Stimulated activated CD4-positive, alpha-beta T cell treated with anti-CD3 and anti-CD28 coated beads, Interleukin-12 subunit alpha, Interleukin-12 subunit beta, amount 100 ng/mL, for 4 hours (primary cell): ENCODE data around the gene GKN2.
"Not testable (repeated sequence)": the region's sequence is repeated elsewhere in the genome, so short reads cannot be mapped to it uniquely, and the experiment has no call there.

Experiments used
- DNase-seq: peaks from one replicate; pipeline ENCODE4 v3.0.0-alpha.2; 2020

Gene GKN2

DNA sequence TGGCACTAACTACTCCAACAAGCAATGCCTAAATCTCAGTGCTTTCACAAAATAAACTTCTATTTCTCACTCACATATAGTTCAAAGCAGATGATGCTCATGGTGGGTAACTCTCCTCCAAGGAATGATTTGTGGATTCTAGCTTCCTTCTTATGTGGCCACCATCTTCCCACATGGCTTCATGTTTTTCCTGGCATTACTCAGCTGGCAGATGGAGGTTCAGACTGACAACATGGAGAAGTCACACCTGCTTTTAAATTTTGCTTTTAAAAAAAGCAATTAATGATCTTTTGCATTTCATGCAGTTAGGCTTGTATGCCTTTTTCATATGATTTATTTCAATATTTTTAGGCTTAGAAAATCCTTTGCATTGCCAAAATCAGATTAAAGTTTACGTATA, 6.3 kb upstream of the GKN2 start:
- no peak for DNase-seq

DNA sequence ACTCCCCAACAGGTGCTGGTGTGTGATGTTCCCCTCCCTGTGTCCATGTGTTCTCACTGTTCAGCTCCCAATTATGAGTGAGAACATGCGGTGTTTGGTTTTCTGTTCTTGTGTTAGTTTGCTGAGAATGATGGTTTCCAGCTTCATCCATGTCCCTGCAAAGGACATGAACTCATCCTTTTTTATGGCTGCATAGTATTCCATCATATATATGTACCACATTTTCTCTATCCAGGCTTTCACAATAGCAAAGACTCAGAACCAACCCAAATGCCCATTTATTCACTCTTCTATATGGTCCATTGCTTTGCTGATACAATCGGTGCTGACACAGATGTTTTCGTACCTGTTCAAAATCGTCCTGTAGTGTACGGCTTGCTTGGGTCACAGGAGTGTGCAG, 2.7 kb upstream of the GKN2 start:
- not testable (repeated sequence) for DNase-seq

DNA sequence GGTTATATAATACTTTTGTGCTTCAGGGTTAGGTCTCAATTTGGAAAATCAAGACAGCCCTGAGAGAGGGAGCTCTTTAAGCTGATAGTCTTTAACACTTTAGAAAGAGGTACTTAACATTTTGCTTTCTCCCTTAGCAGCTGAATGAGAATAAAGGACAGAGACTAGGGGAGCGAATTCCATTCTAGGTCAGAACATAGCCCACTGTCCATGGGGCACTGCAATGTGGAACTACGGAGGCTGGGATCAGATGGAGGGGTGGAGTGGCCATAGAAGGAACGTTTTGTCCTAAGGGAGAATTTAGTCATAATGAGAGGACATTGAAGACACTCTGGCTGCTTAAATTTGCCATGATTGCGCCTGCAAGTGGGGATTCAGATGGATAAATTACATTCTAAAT, 794 bp downstream of the GKN2 start:
- no peak for DNase-seq

DNA sequence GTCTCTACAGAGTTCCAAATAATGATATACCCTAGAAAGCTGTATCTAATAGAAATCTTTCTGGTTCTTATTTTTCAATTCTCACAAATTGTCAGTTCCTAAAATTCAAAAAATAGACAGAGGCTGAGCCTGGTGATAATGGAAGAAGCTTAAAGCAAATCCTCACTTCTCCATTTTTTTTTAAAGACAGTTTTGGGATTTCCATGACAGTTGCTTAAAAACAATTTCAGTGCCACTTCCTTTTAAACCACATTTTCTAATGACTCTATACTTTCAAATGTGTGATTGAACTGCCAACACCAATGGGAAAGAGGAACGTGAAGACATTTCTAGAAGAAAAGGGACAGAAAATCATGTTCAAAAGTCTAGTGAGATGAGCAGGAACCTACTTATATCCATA, 4.0 kb downstream of the GKN2 start:
- DNase-seq, result no peak

DNA sequence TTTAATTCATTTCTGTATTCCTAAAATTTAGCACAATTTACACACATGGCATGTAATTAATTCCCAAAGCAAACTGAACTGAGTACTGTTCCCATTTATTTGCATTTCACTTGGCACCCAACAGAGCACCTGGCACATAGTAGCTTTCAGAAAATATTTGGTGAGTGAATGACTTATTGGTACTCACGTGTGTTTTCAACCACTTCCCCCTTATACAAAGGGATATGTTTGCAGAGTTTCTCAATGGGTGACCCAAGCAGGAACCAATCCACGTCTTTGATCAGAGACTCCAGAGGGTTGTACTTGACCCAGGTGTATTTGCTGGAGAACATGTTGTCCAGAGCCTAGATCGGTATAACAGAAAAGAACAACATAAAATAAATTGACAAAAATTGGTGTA, 6.6 kb downstream of the GKN2 start:
- no peak for DNase-seq

DNA sequence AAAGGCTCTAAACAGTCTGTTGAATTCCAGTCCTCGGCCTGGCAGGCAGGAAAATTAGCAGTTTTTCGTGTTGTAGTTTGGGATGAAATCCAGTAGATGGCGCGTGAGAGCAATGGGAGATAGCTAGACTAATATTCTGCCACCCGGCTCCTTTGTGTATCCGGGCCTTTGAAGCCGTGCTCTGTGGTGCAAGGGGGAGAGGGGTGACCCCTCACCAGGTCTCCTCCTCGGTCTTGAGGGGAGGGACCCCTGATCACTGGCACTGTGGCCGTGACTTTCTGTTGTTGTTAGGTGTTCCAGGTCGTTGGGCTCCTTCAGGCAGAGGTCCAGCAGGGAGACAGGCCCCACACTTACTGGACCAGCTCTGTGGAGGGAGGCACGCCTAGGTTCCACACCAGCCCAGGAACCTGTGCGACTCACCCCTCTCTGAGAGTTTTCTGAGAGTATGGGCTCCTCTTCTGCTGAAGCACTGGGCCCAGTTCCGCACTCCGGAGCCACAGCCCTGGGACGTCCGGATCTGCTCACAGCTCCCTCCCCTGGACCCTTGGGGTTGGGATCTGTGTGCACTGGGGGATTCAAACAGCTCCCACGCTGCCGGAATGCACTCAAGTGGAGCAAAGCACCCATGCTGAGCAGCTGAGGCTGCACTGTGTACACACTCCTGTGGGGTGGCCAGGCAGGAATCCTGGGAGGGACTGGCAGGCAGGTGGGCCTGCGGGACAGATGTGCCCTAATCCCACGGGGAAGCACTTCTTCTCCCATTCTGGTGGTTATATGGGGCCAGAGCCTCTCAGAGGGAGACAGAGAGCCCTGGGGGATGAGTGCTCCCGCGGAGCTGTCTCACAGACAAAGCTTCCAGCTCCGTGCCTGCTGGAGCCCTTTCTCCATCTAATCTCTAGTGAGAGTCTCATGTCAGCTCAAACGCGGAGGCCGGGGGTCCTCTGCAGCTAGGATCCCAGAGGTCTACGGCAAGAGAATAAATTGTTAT, 8.8 kb downstream of the GKN2 start:
- peak; percentile 29 for DNase-seq

DNA sequence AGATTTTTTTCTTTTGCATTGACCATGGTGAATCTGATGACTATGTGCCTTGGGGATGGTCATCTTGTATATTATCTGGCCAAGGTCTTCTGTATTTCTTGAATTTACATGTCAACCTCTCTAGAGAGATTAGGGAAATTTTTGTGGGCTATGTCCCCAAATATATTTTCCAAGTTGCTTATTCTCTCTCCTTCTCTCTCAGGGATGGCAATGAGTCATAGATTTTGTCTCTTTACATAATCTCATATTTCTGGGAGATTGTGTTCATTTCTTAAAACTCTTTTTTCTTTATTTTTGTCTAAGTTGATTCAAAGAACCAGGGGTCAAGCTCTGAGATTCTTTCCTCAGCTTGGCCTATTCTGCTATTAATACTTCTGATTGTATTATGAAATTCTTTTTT, 9.9 kb downstream of the GKN2 start:
- no peak for DNase-seq

DNA sequence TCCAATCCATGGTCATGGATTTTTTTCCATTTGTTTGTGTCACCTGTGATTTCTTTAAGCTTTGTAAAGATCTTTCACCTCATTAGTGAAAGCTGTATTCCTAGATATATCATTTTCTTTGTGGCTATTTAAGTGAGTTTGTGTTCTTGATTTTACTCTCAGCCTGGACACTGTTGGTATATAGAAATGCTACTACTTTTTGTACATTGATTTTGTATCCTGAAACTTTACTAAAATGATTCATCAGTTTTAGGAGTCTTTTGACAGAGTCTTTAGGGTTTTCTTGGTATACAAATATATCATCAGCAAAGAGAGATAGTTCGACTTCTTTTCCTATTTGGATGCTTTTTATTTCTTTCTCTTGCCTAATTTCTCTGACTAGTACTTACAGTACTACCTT, 12.3 kb downstream of the GKN2 start:
- DNase-seq, result no peak

DNA sequence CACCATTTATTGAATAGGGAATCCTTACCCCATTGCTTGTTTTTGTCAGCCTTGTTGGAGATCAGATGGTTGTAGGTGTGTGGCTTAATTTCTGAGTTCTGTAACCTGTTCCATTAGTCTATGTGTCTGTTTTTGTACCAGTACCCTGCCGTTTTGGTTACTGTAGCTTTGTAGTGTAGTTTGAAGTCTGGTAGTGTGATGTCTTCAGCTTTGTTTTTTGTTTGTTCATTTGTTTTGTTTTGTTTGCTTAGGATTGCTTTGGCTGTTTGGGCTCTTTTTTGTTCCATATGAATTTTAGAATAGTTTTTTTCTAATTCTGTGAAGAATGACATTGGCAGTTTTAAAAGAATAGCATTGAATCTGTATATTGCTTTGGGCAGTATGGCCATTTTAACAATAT, 12.7 kb downstream of the GKN2 start:
- no peak for DNase-seq

DNA sequence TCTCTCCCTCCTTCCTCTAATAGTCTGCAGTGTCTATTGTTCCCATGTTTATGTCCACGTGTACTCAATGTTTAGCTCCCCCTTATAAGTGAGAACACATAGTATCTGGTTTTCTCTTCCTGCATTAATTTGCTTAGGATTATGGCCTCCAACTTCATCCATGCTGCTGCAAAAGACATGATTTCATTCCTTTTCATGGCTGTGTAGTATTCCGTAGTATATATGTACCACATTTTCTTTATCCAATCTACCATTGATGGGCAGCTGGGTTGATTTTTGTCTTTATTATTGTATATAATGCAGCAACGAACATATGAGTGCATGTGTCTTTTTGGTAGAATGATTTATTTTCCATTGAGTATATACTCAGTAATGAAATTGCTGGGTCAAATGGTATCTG, 13.8 kb downstream of the GKN2 start:
- DNase-seq, result no peak

DNA sequence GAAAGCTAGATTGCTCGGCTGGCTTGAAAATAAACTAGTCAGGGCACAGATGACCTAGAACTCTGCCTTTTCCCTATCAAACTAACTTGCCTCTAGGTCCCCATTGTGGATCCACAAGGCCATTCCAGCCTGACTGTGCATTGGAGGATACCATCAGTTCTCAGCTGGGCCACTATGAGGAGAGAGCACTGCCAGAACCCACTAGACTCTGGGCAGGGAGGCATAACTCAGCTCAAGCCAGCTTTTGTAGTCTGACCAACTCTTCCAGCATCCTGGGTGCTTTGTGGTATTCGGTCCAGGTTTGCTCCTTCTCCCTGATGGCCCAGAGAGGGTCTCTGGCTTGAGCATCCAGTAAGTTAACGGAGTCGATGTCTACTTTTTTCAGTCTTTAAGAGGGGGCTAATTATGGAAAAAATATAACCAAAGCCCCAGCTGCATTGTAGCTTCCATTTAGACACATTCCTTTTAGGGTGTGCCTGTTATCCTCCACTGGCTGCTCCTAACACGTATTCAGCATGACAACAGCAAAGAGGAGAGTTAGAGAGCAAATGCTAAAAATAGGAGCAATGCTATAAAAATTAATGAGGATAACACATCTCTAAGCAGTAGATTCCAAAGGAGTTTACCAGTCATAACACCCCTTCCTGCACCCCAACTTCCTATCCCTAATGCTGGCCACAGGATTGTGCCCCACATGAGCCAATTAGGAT, 15.2 kb downstream of the GKN2 start:
- DNase-seq, result no peak

DNA sequence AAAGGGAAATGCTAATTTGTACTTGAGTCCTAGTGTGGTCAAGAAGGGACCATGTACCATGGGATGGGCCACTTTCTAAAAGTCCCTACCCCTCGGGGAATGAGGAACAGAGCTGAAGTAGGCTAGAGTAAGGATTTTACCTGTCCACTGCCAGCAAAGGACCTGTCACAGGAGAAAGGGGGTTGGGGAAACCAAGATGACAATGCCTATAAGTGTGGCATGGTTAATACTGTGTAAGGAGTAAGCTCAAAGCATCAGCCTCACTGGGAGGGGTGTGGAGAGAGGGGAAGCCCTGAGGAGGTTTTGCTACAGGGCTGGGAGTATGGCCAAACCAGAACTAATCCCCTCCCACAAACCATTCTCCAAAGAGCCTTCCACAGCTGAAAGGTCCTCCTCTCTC, 15.8 kb downstream of the GKN2 start:
- no peak for DNase-seq

DNA sequence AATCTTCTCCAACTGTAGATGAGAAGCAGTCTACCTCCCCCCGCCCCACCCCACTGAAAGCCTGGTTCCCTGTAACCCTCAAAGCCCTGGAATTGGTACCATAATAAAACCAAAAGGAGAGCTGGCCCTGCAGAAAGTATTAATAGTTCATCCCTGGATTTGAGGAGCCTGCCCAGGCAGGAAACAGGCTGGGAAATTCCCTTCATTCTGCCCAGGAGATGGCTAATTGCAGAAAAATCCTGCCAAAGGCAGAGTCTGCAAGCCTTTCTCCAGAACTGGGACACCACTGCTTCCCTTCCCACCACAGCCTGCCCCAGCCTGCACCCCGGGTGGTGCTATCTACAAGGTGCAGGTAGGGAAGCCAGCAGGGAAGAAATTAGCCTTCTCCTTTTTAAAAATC, 16.3 kb downstream of the GKN2 start:
- no peak for DNase-seq

DNA sequence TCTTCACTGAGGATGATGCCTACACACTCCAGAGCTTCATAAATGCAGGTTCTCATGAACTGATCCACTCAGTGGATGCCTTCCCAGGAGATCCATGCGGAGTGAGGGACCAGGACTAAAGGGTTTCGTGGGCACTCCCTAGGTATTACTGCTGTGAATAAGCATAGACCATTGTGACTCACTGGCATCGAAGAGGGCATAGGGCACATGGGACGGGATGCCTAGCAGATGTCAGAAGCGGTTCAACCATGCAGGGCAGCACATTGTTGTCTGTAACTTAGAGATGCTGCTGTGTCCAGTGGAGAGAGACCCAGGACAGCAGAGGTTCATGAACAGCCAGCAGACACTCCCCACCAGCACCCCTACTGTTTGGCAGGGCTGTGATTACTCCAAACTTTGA, 17.2 kb downstream of the GKN2 start:
- DNase-seq, result no peak

DNA sequence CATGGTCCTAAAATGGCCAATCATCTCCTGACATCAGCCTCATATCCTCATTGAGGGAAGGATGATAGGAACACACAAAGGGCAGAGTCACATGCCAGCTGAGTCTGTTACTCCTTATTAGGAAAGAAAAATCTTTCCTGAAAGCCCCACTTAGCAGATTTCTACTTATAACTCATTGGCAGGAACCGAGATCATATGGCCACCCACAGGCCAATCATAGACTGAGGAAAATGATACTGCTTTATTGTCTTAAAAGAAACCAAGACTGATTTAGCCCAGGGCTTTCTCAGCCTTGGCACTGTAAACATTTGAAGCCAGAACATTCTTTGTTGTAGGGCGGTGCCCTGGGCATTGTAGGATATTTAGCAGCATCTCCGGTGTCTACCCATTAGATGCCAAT, 18.7 kb downstream of the GKN2 start:
- no peak for DNase-seq

DNA sequence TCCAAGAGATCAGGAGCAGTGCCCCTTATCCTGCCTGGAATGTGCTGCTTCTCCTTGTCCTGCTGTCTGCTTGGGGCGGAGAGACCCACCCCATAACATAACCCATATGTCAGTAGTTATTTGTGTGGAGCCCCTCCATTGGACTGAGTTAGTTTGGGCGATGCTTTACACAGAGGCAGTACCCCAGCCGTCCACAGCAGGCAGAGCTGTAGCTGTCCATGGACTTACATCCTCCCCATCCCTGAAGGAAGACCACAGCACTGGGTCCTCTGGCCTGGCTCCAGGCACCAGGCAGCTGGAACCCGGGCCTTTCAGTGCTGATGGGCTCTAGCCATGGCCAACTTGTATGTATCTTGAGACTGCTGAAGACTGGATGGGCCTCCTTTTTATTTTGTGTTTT, 20.3 kb downstream of the GKN2 start:
- no peak for DNase-seq

DNA sequence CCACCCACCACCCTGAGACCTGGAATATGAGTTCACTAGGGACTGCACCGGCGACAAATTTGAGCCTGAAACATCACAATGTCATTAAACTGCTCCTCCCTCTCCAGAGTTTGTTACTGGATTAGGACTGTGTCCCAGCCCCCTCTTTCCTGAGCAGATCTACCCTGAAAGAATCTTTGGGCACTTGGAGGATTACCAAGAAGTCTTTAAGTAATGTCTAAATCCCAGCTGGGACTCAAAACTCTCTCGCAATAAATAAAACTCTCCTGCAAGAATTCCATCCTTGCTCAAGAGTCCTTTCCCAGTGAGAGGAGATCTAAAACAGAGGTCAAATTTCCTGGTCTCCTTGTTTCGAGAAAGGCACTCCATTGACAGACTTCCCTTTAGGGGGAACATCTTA, 20.9 kb downstream of the GKN2 start:
- DNase-seq, result no peak

DNA sequence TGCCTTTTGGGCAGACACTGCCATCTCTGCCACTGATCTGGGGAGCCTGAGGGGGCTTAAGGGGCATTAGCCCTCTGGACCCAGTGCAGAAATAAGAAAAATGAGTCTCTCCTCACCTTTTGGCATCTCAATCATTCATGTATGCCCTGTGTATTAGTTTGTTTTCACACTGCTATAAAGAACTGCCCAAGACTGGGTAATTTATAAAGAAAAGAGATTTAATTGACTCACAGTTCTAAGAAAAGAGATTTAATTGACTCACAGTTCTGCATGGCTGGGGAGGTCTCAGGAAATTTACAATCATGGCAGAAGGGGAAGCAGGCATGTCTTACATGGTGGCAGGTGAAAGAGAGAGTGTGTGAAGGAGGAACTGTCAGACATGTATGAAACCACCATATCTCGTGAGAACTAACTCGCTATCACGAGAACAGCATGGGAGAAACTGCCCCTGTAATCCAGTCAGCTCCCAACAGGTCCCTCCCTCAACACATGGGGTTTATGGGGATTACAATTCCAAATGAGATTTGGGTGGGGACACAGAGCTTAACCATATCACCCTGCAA, 21.5 kb downstream of the GKN2 start:
- DNase-seq, result no peak

DNA sequence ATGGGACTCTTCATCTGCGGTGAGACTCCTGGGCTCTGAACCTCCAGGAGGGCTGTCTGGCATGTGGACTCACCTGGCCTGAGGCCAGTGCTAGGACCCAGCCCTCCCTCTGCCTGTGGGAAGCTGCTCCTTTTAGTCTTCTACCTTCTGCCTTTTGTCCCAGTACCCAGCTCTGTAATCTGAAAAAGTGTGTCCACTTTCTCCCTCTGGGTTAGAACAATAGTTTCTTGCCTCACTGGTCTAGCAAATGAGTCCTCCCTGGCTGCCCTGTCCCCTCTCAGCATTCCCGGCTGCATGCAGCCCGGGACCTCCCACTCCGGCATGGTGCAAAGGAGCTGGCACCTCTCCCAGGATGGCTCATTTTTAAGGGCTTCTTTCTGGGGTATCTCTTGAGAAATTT, 25.9 kb downstream of the GKN2 start:
- no peak for DNase-seq

DNA sequence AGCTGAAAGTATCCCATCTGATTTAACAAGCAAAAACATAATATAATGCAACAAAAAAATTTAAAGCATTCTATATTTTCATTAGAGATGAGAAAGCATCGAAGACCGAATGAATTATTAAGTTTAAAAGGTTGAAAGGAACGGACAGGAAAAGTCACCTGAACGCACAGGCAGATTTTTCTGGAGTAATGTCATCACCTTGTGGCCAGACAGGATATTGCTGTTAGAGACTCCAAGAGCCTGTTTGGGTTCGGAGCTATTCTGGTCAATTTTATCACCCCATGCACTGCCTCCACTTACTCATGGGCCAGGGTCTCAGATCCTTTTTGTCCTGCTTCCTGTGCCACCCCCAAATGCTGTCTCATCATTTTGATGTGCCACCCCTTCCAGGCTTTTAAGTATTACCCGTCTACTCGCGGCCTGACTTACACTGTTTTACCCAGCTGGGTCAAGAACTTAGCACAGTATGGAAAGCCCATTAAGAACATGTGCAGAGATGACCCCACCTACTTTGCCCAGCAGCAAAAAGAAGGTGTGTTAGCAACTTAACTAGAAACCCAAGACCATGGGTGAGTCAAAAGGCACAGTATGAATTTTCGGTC, 27.3 kb downstream of the GKN2 start:
- DNase-seq, result no peak

DNA sequence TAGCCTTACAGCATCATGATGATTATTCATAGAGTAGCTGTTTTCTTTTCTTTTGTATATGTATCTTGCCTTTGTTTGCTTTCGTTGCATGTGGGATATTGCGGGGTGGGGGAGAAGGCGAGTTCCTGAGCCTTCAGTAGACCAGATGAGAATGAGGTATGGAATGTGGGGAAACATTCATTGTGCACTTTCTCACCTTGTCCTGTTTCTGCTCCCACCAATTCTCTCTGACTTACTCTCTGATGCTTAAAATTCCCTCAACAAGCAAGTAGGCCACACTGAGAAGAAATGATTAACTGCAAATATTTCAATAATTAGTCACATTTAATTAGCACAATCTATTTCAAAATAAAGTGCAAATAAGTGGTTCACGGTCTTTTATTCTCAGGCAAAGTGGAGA, 31.0 kb downstream of the GKN2 start:
- no peak for DNase-seq

DNA sequence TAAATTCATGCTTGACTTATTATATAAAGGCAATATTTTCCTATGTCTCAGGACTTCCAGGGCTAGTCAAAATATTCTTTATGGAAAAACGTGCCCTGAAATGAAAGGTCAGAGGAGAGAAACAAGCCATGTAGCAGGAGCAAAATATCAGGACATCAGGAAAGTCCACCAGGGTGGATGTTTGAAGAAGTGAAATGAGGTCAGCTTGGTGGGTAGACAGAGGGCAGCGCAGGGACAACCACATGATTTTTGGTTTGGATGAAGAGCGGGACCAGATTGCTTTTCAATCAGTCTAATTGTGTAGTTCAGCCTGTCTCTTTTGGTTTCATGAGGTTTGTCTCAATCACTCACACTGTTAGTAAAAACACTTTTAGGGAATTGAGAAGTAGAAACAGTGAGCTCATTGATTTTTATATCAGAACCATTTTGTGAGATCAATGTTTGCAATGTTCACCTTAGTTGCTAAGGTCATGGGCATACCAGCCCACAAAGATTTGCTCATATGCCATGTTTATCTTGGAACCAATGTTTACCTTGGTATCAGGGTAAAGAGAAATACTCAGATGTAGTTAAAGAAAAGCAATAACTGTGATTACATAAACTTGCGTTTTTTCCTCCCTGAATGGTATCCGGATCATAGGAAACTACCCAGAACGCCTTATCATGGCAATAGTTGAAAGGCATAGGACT, 32.1 kb downstream of the GKN2 start:
- no peak for DNase-seq

DNA sequence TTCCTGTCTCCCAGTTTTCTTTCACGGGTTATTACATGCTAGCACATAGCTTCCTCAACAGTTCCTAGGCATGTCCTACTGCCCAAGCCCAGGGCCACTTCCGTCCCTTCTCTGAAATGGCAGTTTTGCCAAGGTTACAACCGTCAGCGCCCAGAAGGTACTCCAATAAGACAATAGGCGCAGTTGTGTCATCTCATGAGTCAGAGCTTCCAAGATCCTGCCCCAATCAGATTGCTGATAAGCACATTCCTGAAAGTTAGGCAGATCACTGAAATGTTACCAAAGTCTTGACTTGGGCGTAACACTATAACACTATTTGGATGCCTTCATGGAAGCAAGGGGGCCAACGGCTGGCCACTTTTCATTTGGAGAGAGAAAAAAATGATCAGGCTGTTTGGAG, 34.2 kb downstream of the GKN2 start:
- DNase-seq, result no peak
